A549 treated with CpdA at 1 μM for 4 hours (cell line): ENCODE results near the gene CXCR5. TPM values are rescaled to one million over a fixed set of nuclear protein-coding genes. Genes with fewer than 3 reads are reported as not detected.

Source experiments
- total RNA-seq: library from RNA; stranded (reverse); fragments of 200-300 nt; extraction: Qiagen RNA extraction; gene quantifications from 5 replicates; pipeline ENCODE4 v1.2.3, GENCODE V29; 2022; ENCODE audit warnings: low read depth

The CXCR5 gene
- 0.14 to 0.28 TPM (median 0.19 TPM) in 4 of 5 replicates, not detected in the other for total RNA-seq

GRCh38 chr11:118883368-118884071 is at the start of gene CXCR5:
CXCR5 (plus strand) TSS chr11:118883892; CDS start chr11:118883942, 50 bp downstream.

Other genes starting within 250 kb of the CXCR5 start
- gene TREH, start 204.2 kb upstream of the CXCR5 start, total RNA-seq, result not detected in 5 replicates
- 22.6 to 38.5 TPM (median 22.7 TPM) in 5 replicates for gene DDX6, start 92.7 kb upstream of the CXCR5 start, total RNA-seq
- gene BCL9L, start 42.0 kb downstream of the CXCR5 start, total RNA-seq, result 84.9 to 149 TPM (median 110 TPM) in 5 replicates
- 0.77 to 1.1 TPM (median 0.98 TPM) in 5 replicates for gene UPK2, start 72.4 kb downstream of the CXCR5 start, total RNA-seq
- not detected in 5 replicates for gene FOXR1, start 87.9 kb downstream of the CXCR5 start, total RNA-seq
- gene CENATAC, start 114.2 kb downstream of the CXCR5 start, total RNA-seq, result 10.2 to 19.3 TPM (median 12.5 TPM) in 5 replicates
- gene RPS25, start 134.5 kb downstream of the CXCR5 start, total RNA-seq, result 784 to 1,110 TPM (median 839 TPM) in 5 replicates
- 53.3 to 65.7 TPM (median 59.7 TPM) in 5 replicates for gene TRAPPC4, start 134.9 kb downstream of the CXCR5 start, total RNA-seq
- gene SLC37A4, start 147.0 kb downstream of the CXCR5 start, total RNA-seq, result 10.1 to 11.1 TPM (median 10.5 TPM) in 5 replicates
- 49.6 to 62.0 TPM (median 60.2 TPM) in 5 replicates for gene HYOU1, start 173.3 kb downstream of the CXCR5 start, total RNA-seq
- gene VPS11, start 183.9 kb downstream of the CXCR5 start, total RNA-seq, result 9.5 to 13.7 TPM (median 13.2 TPM) in 5 replicates
- gene HMBS, start 201.0 kb downstream of the CXCR5 start, total RNA-seq, result 46.1 to 52.0 TPM (median 51.1 TPM) in 5 replicates
- gene DPAGT1, start 218.0 kb downstream of the CXCR5 start, total RNA-seq, result 30.9 to 46.9 TPM (median 43.8 TPM) in 5 replicates
- 4.2 to 7.6 TPM (median 7.0 TPM) in 5 replicates for gene C2CD2L, start 223.5 kb downstream of the CXCR5 start, total RNA-seq
- 9.3 to 13.2 TPM (median 11.9 TPM) in 5 replicates for gene HINFP, start 237.7 kb downstream of the CXCR5 start, total RNA-seq